GM21526 (cell line): ENCODE data around the gene RUNX1.
A peak's percentile ranks its signal among the peaks of the same experiment; 100 is the strongest.

ENCODE experiments used
- ATAC-seq: cut with Tn5 transposase; IDR thresholded peaks from one replicate; pipeline ENCODE4 v1.9.1; 2021; ENCODE audit warnings: moderate library complexity; ENCODE audit not compliant: unreplicated experiment, low FRiP score

The RUNX1 gene

DNA sequence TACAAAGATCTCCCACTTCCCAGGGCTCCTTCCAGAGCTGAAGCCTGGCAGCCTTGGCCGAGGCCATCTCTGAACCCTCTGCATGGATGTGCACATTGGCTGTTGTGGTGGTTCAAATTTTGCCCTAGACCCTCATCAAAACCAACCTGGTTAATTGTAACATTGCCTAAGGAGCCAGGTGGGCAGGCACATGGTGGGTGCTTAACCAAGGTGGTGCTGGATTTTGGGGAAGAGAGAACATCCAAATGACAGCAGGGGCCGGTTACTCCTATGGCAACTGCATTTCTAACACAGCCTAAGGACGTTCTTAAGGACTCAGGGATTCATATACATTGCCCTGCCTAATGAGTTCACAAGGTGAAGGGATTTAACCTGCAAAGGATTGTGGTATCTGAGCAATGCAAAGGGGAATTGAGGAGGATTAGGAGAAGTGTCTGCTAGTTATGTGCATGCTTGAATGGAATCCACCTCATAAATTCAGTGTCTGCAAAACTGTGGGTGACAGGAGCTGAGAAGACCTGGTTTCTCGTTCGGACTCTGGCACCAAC is 10.3 kb downstream of the RUNX1 start:
- no peak for ATAC-seq

DNA sequence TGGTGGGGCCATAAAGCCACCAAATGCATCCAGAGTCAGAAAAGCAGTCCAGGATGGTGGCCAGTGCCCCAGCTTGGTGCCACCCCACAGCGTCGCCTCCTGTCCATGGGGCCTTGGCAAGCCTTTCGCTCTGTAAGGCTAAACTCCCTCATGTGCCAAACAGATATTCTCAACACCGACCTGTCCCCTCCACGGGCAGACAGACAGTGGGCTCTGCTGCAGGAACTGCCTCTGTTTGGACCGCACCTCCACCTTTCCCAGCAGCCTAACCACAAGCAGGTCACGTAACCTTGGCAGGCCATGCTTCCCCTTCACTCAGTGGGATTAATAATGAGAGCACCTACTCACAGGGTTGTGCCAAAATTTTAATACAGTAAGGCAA is 11.7 kb downstream of the RUNX1 start:
- ATAC-seq, result no peak

DNA sequence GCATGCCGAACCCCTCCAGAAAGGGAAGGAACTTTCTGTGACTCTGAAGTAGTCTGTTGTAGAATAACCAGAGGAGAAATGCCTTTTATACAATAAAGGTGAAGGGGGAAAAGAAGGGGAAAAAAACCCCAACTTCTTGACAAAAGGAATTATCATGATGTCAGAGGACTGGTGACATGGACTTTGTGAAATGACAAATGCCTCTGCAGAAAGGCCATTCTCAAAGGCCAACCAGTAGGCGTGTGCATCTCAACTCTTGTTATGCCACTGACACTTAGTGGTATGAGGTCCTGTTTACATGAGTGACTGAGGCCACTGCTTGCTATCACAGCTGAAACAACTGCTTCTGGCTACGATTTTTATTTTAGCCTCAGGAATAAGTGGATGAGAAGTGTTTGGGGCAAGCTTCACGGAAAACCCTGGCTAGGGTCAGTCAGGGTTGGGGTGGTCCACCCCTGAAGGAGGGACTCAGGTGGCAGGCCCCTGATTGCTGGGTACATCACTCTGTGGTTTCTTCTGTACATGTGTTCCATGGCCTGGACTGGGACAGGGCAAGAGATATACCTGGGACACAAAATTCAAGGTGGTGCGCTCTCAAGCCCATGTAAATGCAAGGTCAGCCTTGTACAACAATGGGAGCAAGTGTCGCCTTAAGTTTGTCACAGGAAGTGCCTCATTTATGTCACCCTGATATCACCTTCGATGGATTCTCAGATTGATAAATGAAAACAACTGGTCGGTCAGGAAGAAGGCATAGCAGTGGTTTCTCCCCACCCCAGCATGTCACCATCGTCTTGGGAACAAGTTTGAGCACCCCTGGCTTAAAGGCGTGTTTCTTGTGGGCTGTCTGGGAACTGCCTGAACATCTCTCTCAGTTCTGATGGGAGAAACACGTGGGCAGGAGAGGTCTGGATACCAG is 12.4 kb downstream of the RUNX1 start:
- no peak for ATAC-seq

DNA sequence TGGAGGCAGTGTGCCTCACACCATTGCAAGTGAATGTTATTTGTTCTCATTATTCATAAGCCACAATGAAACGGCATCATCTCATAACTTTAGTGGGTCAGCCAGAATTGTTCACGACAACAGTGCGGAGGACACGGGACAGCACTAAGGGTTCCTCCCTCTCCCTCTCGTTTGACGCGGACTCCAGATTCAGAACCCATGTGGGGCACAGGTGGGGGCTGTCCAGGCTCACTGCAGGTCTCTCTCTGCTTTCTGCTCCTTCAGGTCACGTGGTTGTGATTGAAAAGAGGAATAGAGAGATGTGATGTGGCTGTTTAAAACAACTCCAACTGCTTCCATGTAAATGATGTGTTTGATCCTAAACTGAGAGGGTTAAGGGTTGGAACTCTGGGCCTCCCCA is 13.5 kb downstream of the RUNX1 start:
- ATAC-seq, result no peak

DNA sequence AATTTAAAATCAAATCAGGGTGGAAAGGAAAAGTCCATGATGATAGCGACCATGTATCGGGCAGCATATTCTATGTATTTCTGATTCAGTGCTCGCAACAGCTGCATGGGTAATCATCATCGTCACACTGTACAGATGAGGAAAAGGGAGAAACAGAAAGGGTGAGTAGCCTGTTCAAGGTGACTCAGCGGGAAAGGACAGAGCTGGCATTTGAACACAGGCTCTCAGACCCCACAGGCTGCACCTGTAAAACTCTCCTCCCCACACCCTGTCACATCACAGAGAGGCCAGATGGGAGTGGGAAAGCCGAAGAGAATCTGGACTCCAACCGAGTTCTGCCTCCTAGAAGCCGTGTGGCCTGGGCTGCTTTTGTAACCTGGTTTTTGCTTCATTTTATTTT is 14.0 kb downstream of the RUNX1 start:
- no peak for ATAC-seq

DNA sequence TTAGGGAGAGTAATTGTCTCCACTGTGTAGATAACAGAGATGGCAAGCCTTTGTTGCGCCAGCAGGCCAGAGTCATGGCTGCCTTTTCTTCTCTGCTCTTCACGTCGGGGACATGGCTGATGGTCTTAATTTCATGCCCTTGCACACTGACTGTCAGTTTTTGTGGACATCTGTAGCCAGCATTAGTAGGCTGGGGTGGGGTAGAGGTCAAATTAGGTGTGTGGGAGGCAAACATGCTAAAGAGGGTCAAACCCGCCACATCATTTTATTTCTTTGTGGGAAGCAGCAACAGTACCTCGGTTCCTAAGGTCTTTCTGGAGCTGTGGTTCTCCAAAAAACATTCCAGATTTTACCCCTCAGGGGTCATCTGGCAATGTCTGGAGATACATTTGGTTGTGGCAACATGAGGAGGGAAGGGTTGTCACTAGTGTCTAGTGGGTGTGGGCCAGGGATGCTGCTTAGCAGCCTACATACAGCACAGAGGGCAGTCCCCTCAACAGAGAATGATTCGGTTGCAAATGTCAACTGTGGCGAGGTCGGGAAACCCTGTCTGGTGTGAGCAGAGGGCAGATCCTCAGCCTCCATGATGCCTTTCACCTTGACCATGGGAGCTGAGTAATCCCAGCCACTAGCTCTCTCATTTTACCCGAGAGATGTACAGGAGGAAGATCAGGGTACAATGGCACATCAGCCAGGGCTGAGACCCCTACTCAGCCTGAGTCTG is 14.7 kb downstream of the RUNX1 start:
- ATAC-seq, result no peak

DNA sequence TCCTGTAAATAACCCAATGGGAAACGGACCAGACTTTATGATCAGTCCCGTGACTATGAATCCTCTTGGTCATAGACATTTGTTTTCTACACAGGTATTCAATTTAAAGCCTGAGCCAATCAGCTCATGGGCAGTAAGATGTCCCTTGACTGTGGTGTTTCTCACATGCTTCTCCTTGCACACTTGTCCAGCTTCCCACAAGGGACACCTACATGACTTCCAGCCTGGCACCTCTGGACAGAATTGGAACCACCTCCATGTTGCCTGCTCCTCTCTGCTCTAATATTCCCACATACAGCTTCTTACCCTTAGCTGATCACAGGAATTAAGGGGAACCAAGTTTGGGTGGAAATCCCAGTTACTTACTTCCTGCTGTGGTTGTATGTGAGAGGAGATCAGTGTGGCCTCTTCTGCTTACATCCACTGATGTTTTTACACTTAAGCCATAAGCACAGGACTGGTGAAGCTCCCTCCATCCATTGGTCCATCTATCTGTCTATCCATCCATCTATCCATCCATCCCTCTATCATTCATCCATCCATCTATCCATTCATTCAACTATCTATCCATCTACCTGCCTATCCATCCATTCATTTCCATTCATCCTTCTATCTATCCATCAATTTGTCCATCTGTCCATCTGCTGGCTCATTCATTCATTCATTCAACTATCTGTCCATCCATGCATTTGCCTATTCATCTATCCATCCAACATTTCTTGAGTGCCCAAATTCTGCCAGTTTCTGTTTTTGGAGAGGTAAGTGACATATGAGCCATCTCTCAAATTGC is 16.4 kb downstream of the RUNX1 start:
- ATAC-seq, result no peak

DNA sequence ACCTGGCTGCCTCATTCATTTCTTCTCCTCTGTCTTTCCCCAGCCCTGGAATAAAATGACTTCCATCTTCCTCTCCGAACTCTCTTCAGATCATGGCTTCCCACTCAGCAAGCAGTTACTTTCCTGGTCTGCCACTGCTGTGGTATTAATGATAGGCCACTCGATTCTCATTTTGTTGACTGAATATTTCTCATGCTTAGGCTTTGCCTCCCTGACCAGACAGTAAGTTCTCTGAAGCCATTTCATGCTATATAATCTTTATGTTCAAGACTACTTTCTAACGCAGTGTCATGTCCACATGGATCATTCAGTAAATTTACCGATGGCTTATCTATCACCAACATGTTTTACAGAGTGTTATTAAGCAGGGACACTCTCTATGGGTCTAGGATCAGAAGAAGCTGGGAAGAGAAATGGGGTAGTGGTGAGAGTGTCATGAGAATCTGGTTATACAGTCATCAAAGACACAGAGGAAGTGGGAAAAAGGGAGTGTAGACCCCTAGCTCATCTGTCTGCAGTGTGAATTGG is 20.6 kb downstream of the RUNX1 start:
- no peak for ATAC-seq

DNA sequence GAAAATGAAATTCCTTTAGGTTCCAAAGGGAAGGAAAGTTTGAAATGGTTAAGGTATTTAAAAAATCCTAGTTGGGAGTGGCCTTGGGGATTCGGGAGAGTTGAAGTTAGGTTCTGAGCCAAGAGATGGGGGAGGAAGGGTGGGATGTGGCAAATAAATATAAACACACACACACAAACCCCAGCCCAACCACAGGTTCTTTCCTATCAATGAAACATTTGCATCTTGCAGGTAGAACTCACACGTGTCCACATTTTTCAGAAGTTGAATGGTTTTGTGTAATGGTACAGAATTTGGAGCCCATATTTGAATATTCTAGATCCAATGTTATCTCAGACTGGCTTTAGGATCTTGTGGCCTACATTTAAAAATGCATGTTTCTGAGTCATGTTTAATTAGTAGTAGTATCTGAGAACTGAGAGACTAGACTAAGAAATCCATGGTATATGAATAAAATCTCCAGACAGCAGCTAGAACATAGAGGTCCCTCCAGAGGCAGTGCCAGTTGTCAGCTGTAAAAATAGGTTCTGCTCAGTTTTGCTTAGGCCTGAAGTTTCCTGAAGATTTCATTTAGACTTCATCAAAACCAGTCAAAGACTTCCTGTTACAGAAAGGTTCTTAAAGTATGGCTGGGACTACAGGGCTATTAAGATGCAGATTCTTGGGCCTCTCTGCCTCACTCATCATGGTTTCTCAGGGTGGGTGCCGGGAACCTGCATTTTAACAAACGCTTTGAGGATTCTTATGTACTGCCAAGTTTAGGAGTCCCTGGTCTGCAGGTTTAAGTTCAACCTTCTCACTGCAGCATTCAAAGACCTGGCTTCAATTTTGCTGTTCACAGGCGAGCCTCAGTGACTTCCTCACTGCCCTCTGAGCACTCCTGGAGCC is 21.3 kb downstream of the RUNX1 start:
- ATAC-seq, result no peak

DNA sequence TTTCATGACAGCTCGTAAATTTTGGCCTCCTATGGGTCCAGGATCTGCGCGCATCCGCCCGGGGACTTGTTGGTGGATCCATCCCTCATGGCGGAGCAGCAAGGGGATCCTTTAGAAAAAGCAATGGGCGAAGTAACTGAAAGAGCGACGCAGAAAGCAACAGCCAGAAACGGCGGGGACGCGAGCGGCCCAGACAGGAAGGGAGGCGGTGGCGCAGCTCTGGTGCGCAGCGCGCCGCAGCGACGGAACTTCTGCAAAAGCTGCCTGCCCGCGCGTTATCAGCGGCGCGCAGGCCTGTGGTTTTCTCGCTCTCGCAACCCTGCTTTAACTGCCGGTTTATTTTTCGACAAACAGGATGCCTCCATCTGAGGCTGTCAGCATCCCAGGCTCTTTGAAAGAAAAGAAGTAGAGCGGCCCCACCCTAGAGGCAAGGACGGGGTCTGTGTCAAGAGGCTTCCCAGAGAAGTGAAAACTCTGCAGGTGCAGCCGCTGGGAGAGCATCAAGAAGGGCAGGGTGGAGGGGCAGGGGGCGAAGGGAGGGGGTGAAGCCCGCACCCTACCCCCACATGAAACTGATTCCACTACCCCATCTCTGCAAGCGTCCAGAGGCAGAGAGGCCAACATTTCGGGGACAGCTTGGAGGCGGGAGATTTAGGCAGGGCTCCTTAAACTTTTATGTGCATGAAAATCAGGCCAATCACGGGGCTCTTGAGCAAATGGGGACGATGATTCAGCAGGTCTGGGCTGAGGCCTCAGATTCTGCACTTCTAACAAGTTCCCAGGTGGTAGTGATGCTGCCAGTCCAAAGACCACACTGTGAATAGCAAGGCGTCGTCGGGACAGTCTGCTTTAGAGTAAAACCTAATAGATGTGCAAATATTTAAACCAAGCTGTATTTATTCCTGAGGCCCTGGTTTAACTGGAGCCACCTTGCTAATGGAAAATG is 22.2 kb downstream of the RUNX1 start:
- peak; percentile 78 for ATAC-seq

DNA sequence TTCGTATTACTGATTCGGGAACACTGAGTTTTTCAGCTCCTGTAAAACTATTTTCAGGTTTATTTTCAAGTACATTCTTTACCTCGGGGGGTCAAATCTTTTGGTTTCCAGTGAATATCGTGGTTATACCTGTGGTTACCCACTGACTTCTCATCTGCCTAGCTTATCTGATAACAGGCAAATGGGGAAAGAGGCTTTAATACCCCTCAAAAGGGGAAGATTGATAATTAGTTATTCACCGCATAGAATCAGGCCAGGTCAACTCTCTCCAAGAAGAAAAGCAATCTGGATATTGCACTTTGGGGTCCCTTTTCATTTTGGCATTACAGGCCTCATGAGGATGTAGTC is 23.0 kb downstream of the RUNX1 start:
- ATAC-seq, result no peak

DNA sequence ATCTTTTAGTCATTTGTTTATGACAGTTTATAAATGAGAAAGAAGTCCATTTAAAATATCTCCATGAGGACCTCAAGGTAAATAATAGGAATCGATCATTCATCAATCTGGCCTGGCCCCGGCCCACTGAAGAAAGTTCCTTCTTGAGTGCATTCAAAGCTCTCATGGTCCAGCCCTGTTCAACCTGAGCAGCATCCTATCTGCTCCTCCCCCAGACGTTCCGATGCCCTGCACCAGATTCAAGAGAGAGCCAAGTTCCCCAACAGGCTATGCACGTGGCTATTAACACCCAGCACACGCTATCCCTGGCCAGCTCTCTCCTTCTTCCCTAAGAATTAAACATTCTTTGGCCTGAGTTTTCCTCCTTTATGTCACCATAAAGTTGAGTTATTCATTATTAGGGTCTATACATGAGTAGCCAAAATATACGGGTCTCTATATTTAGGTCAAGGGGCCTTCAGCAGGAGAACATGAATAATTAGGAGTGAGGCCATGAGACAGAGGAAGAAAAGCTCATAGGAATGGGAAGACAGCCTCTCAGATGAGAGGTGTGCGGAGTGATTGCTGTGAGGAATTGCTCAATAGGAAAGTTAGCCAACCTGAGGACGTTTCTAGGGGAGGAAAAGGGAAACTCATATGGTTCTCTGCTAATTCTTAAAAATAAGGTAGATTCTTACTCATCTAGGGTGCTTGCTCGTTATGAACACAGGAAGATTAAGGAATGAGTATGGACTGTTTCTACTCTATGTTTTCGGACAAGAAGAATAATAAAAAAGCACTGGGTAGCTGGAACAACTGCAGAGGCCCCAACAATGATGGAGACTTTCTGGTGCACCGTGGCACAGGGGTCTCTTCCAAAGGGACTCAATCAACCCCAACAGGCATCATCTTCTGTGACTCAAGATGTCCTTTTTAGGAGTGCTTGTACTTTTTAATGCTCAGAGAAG is 23.6 kb downstream of the RUNX1 start:
- no peak for ATAC-seq

DNA sequence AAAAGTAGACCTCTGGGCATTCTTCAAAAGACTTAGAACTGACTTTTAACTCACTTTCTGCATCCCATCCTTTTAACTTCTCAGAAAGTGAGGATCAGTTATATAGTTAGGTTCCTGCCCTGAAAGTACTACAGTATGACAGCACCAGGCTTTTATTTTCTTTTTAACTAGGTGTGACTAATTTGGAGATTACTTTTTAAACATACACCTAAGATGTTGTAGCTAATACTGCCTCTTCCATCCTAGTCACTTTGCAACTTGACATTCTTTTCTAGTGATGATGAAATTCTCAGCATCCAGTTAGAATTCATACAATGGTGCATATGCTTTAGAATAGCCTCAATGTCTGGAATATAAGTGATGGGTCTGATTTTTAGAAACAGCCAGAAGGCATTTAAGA is 24.6 kb downstream of the RUNX1 start:
- no peak for ATAC-seq

DNA sequence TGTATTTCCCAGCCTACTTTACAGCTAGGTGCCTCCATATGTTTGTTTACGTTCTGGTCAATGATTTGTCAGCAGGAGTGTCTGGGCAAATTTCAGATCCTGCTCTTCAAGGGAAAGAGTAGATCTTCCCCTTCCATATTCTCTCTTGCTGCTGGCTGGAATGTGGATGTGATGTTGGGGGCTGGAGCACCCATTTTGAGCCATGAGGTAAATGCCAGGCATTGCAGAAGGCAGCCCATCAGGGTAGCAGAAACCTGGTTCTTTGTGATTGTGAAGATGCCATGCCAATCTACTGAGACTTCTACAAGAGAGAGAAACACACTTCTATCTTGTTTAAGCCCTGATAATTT is 25.1 kb downstream of the RUNX1 start:
- no peak for ATAC-seq

DNA sequence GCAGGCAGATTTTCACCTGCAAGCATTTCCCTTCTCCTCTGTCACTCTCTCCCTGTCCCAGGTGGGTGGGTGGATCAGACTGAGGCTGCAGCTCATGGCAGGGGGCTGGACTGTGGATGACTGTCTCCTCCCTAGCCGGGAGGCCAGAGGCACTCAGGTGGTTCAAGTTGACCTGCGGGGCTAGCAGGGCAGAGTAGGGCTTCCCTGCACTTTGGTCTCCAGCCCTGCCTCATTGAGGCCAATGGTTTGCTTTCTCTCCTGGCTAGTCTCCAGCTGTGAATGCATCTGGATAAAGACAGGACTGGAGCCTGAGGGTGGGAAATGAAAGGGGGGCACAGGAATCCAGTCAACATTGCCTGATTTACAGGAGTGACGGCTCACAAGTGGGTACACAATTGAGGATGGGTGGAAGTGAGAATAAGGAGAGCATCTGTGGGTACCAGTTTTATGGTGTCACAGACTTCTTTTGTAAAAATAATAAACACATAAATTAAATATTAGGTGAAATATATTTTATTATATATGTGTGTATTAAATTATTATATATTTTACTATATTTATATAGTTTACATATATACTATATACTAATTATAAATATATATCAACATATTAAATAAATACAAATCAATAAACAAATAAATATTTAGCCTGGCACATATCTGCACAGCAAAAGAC is 25.6 kb downstream of the RUNX1 start:
- ATAC-seq, result no peak

DNA sequence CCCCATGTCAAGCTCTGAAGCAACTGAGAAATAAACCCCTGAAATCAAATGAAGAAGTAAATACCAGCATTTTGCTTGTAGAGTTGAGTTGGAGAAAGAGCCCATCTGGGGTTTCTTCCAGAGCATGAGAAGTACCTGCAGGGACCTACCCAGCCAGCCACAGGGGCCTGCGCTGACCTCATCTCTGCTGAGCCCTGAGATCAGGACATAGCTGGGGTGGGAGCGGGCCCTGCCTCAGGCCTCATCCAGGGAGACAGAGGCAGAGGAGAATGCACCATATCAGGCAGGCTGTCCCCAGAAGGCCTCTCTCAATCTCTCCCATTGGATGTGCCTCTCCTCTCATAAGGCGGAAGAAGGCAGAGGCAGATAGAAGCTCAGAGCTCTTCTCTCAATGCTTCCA is 27.6 kb downstream of the RUNX1 start:
- ATAC-seq, result no peak

DNA sequence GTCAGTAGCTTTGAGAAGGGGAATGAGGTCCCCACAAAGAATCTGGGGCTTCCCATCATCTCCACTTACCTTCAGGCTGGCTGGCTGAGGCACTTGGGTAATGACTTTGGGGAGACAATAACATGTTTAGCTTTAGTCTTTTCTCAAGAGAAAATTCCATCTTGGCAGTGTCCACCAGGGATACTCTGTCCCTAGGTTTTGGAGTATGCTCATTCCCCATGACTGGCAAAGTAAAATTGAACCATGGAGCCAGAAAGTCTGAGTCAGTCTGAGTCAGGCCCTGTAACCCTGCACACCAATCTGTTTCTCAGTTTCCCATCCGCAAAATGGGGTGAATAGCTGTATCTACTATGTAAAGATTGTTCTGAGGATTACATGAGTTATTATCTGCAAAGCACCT is 28.2 kb downstream of the RUNX1 start:
- ATAC-seq, result no peak
